ENCODE measurements around the gene PRAC1. TPM values are rescaled to one million over a fixed set of nuclear protein-coding genes. Genes with fewer than 3 reads are reported as not detected.
A peak's percentile ranks its signal among the peaks of the same experiment; 100 is the strongest.

Gene PRAC1
- total RNA-seq, 4 donors from 2014 or later, result not detected

DNA sequence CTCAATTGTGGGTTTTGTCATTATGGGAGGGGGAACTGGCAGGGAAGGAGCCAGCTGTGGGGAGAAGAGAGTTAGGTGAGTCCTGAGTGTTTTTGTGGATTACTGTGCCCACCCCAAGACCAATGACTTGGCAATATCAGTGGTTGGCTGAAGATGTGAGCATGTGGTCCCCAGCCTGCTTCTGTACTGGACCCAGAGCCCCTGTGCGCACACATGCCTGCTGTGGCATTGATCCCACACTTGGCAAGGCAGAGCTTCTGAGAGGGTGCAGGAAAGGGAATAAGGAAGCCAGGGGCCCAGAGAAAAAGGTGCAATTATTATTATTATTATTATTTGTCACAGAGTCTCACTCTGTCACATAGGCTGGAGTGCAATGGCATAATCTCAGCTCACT lies 1.3 kb downstream of the PRAC1 start:
- Histone ChIP-seq H3K9me3 (no peaks in the 10 kb centered on the region), H3K27ac (no peak overlapping the region), H3K4me3 (no peak overlapping the region), H3K36me3 (no peaks in the 10 kb centered on the region), H3K4me1 (peaks cover 40% of the 10 kb centered on the region), H3K27me3 (peaks cover 100% of the 10 kb centered on the region)
- WGBS, result 83% methylated on average over 1 of the region's 1 CpG
- TF ChIP-seq EP300 (IDR thresholded peaks at IDR 0.05) (no peak), POLR2A (IDR thresholded peaks at IDR 0.05) (no peak), POLR2AphosphoS5 (IDR thresholded peaks at IDR 0.05) (no peak)
- TF ChIP-seq, protein P1, sequence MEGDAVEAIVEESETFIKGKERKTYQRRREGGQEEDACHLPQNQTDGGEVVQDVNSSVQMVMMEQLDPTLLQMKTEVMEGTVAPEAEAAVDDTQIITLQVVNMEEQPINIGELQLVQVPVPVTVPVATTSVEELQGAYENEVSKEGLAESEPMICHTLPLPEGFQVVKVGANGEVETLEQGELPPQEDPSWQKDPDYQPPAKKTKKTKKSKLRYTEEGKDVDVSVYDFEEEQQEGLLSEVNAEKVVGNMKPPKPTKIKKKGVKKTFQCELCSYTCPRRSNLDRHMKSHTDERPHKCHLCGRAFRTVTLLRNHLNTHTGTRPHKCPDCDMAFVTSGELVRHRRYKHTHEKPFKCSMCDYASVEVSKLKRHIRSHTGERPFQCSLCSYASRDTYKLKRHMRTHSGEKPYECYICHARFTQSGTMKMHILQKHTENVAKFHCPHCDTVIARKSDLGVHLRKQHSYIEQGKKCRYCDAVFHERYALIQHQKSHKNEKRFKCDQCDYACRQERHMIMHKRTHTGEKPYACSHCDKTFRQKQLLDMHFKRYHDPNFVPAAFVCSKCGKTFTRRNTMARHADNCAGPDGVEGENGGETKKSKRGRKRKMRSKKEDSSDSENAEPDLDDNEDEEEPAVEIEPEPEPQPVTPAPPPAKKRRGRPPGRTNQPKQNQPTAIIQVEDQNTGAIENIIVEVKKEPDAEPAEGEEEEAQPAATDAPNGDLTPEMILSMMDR (IDR thresholded peaks at IDR 0.05), result no peak
- DNase-seq (ENCODE audit: low spot score in 2 of 2), result no peak

DNA sequence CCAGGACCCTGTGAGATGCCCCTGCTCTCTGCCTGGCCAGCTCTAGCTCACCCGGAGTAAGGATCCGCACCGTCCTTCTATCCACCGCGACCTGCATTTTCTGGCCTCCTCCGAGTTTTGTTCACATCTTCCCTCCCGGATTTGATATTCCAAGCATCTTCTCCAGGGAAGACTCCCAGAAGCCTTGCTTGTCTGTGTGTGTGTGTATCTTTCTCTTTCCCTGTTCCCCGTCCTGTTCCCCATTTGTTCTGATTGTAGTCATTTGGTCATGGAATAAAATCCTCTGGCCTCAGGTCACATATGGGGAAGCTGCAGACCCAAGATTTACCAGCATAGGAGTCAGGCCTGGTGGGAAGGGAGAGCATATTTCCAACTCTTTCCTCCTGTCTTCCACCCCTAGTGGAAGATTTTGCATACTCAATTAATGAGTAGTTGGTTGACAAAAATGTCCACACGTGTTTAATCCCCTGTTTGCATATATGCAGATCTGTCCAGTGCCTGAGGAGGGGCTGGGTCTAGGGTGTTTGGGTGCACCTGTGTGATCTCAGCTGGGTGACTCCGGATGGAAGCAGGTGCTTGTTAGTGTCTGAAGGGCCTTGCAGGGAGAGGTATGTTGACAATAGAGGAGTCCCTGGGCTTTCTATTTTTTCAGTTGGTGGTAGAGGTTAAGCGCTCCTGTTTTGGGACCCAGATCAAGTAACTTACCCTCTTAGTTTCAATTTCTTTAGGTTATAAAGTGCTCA lies 1.9 kb downstream of the PRAC1 start:
- WGBS, result 38% methylated on average over 11 of the region's 11 CpGs
- Histone ChIP-seq H3K27me3 (peaks cover 100% of the 10 kb centered on the region), H3K9me3 (no peaks in the 10 kb centered on the region), H3K27ac (no peak overlapping the region), H3K4me3 (no peak overlapping the region), H3K36me3 (no peaks in the 10 kb centered on the region), H3K4me1 (peaks cover 39% of the 10 kb centered on the region)
- TF ChIP-seq, protein P1 (IDR thresholded peaks at IDR 0.05), result no peak
- TF ChIP-seq POLR2A (IDR thresholded peaks at IDR 0.05), result no peak
- TF ChIP-seq POLR2AphosphoS5 (IDR thresholded peaks at IDR 0.05), result no peak
- TF ChIP-seq EP300 (IDR thresholded peaks at IDR 0.05), result no peak
- no peak for DNase-seq (ENCODE audit: low spot score in 2 of 2)

DNA sequence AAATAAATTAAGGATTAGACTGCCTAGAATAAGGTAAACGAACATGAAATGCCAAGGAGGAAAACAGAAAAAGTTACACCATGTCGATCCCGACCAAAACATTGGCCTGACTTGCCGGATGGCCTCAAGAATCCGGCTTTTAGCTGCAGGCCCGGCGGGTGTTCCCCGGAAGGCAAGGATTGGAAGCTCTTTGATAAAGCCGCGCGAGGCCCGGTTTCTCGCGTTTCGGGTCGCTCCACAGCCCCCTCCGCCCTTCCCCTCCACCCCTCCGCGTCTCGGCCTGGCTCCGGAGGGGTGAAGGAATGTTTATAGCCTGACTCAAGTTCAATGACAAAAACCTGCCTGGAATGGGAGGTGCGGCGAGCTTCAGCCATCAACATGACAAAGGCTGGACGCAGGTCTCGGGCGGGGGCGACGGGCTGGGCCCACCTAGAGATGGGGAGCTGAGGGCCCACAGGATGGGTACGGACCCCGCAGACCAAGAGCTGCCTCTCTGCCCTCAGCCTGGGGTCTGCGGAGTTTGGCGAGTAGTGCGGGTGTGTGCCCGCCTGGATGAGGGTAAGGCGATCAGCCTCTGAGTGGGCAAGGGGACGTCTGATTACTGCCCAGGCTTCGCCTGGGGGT lies 2.6 kb downstream of the PRAC1 start:
- 10% methylated on average over 12 of the region's 37 CpGs for WGBS
- peaks cover 100% of the 10 kb centered on the region for H3K27me3 ChIP-seq
- no peaks in the 10 kb centered on the region for H3K9me3 ChIP-seq
- H3K4me3 ChIP-seq, result no peak overlapping the region
- DNase-seq (ENCODE audit: low spot score in 2 of 2), result peak; percentile 56 to 75
- peaks cover 32% of the 10 kb centered on the region for H3K4me1 ChIP-seq
- H3K27ac ChIP-seq, result no peak overlapping the region
- TF ChIP-seq, protein P1 (IDR thresholded peaks at IDR 0.05), result no peak
- no peak for TF ChIP-seq EP300 (IDR thresholded peaks at IDR 0.05)
- no peak for TF ChIP-seq POLR2A (IDR thresholded peaks at IDR 0.05)
- no peak for TF ChIP-seq POLR2AphosphoS5 (IDR thresholded peaks at IDR 0.05)
- H3K36me3 ChIP-seq, result no peaks in the 10 kb centered on the region

DNA sequence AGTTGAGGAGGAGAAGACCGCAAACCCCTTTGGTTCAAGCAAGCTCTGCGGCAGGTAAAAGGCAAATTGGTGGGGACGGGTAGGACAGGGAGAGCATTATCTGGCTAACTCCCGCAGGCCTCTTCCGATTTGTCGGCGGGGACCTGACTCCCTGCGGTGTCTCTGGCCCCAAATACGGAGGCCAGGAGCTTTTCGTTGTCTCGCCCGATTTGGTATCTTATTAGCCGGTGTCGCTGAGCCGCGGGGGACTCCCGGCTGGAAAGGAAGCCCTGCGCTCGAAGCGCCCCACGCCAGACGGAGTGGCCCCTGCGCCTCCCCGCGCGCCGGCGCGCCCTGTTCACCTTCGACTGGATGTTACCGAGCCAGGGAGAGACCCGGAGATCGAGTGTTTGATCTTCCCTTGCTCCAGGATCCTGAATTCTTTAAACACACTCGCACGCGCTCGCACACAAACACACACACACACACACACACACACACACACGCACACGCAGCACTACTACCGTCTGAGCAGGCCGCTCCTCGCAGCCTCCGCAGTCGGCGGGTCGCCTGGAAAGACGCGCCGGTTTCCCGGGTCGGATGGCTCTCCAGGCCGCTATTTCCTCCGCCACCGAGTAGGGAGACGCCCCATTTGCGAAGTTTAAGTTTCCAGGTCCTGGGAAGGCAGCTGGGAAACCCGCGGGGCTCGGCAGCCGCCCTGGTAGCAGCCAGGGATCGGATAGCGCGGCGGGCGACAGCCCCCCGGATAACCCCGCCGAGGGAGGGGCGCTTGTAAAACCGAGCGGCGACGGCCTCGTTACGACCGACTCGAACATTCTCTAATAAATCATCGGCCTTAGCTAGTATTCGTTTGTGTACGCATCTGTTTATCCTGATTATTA lies 3.3 kb downstream of the PRAC1 start:
- no peak overlapping the region for H3K27ac ChIP-seq
- H3K9me3 ChIP-seq, result no peaks in the 10 kb centered on the region
- H3K36me3 ChIP-seq, result no peaks in the 10 kb centered on the region
- peaks cover 25% of the 10 kb centered on the region for H3K4me1 ChIP-seq
- TF ChIP-seq POLR2AphosphoS5 (IDR thresholded peaks at IDR 0.05), result no peak
- no peak for TF ChIP-seq EP300 (IDR thresholded peaks at IDR 0.05)
- DNase-seq (ENCODE audit: low spot score in 2 of 2), result peak in 1 of 2 donors; percentile 58
- peaks cover 100% of the 10 kb centered on the region for H3K27me3 ChIP-seq
- H3K4me3 ChIP-seq, result no peak overlapping the region
- 8% methylated on average over 33 of the region's 80 CpGs for WGBS

DNA sequence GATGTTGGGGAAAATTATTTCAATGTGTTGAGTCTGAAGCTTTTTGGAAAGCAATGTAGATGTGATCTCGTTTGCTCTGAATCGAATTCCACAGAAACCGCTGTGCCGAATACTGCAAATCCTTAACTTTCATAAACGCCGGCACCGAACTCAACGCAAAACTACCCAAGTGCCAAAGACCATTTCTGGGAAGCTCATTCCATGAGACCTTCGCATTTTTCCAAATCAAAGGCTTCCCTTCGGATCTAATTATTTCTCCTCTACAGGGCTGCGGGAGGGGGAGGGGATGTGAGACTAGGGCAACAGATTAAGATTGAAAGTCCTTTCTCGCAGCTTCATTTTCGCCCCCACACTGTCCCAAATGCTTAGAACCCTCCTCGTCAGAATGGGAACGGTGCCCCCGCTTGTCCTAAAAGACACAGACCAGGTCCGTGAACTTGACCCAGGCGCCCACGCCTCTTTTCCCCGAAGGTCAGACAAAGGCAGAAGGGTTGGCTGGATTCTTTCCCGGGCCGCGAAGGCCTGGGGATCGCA lies 4.0 kb downstream of the PRAC1 start:
- no peak overlapping the region for H3K27ac ChIP-seq
- peak in 1 of 2 donors; percentile 38 for DNase-seq (ENCODE audit: low spot score in 2 of 2)
- WGBS, result 22% methylated on average over 23 of the region's 24 CpGs
- H3K4me1 ChIP-seq, result peaks cover 18% of the 10 kb centered on the region
- H3K36me3 ChIP-seq, result no peaks in the 10 kb centered on the region
- no peaks in the 10 kb centered on the region for H3K9me3 ChIP-seq
- no peak overlapping the region for H3K4me3 ChIP-seq
- TF ChIP-seq POLR2AphosphoS5 (IDR thresholded peaks at IDR 0.05) (no peak), EP300 (IDR thresholded peaks at IDR 0.05) (no peak), POLR2A (IDR thresholded peaks at IDR 0.05) (no peak)
- TF ChIP-seq, protein P1 (IDR thresholded peaks at IDR 0.05), result no peak
- H3K27me3 ChIP-seq, result peaks cover 100% of the 10 kb centered on the region

Measured in suprapubic skin (tissue), 4 donors.